A204.1 (cell line): ENCODE data around the gene THY1.

Experiments
- FAIRE-seq: peaks from 2 replicates; lab custom pipeline; 2012; peaks lifted over from hg19 to GRCh38; lab: Jason Lieb, UNC

The THY1 gene

GRCh38 chr11:119381181-119381988 lies 41.6 kb downstream of the THY1 start, which contains the start of gene USP2:
Gene USP2 (minus strand): TSS chr11:119381690. CDS start chr11:119373480, 8,210 bp downstream.
- peak; percentile 82 for FAIRE-seq

GRCh38 chr11:119380827-119381180 lies 42.2 kb downstream of the THY1 start:
- no peak for FAIRE-seq

GRCh38 chr11:119380160-119380826 lies 42.7 kb downstream of the THY1 start:
- FAIRE-seq = no peak

GRCh38 chr11:119378851-119379465 lies 44.0 kb downstream of the THY1 start:
- FAIRE-seq = no peak

- FAIRE-seq = no peak
These were observed 44.9 kb downstream of the THY1 start for GRCh38 chr11:119377961-119378667.

GRCh38 chr11:119377112-119377901 lies 45.7 kb downstream of the THY1 start:
- FAIRE-seq = no peak

- no peak for FAIRE-seq
These were observed 46.6 kb downstream of the THY1 start for GRCh38 chr11:119376197-119376847.

- FAIRE-seq = no peak
These were observed 47.4 kb downstream of the THY1 start for GRCh38 chr11:119375337-119376196.

- no peak for FAIRE-seq
These were observed 48.2 kb downstream of the THY1 start for GRCh38 chr11:119374632-119375336.

GRCh38 chr11:119373921-119374631 lies 48.9 kb downstream of the THY1 start:
- no peak for FAIRE-seq

- no peak for FAIRE-seq
These were observed 49.7 kb downstream of the THY1 start for GRCh38 chr11:119373059-119373920.

GRCh38 chr11:119372260-119373058 lies 50.5 kb downstream of the THY1 start:
- FAIRE-seq = no peak

GRCh38 chr11:119371778-119372182 lies 51.2 kb downstream of the THY1 start:
- FAIRE-seq = no peak

- FAIRE-seq = no peak
These were observed 51.8 kb downstream of the THY1 start for GRCh38 chr11:119371067-119371601.

GRCh38 chr11:119370486-119371046 lies 52.4 kb downstream of the THY1 start:
- no peak for FAIRE-seq

GRCh38 chr11:119369132-119369925 lies 53.6 kb downstream of the THY1 start:
- no peak for FAIRE-seq
